ENCODE results near the gene ZNF619.

The ZNF619 gene

DNA sequence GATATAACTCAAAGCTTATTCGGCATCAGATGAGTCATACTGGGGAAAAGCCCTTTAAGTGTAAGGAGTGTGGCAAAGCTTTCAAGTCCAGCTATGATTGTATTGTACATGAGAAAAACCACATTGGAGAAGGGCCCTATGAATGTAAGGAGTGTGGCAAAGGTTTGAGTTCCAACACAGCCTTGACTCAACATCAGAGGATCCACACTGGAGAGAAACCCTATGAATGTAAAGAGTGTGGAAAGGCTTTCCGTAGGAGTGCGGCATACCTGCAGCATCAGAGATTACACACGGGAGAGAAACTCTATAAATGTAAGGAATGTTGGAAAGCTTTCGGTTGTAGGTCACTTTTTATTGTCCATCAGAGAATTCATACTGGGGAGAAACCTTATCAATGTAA, 55.3 kb downstream of the ZNF619 start:
- no peak overlapping the region for H3K4me3 ChIP-seq (ENCODE audit: insufficient read depth, low read length, poor library complexity, severe bottlenecking)
- no peaks in the 10 kb centered on the region for H4K20me1 ChIP-seq (ENCODE audit: low read depth, low read length)
- H3K27ac ChIP-seq (ENCODE audit: low read depth, low read length), result no peak overlapping the region
- H3K27me3 ChIP-seq (ENCODE audit: low read length), result no peaks in the 10 kb centered on the region
- H3K9me3 ChIP-seq (ENCODE audit: insufficient read depth, low read length), result no peaks in the 10 kb centered on the region
- no peak overlapping the region for H3K9ac ChIP-seq (ENCODE audit: low read length)
- H3K4me2 ChIP-seq (ENCODE audit: low read depth, low read length, poor library complexity, severe bottlenecking), result no peak overlapping the region
- no peak for TF ChIP-seq EZH2phosphoT487 (conservative IDR thresholded peaks at IDR 0.05; ENCODE audit: low read length)
- TF ChIP-seq, protein P1, sequence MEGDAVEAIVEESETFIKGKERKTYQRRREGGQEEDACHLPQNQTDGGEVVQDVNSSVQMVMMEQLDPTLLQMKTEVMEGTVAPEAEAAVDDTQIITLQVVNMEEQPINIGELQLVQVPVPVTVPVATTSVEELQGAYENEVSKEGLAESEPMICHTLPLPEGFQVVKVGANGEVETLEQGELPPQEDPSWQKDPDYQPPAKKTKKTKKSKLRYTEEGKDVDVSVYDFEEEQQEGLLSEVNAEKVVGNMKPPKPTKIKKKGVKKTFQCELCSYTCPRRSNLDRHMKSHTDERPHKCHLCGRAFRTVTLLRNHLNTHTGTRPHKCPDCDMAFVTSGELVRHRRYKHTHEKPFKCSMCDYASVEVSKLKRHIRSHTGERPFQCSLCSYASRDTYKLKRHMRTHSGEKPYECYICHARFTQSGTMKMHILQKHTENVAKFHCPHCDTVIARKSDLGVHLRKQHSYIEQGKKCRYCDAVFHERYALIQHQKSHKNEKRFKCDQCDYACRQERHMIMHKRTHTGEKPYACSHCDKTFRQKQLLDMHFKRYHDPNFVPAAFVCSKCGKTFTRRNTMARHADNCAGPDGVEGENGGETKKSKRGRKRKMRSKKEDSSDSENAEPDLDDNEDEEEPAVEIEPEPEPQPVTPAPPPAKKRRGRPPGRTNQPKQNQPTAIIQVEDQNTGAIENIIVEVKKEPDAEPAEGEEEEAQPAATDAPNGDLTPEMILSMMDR (IDR thresholded peaks at IDR 0.05; ENCODE audit: insufficient read depth, low read length, poor library complexity, severe bottlenecking), result no peak
- no peaks in the 10 kb centered on the region for H3K9me2 ChIP-seq (replicated peaks; ENCODE audit: insufficient read depth, low read length)
- no peaks in the 10 kb centered on the region for H3K36me3 ChIP-seq (ENCODE audit: low read length)
- H3K79me2 ChIP-seq (ENCODE audit: insufficient read depth, low read length), result no peaks in the 10 kb centered on the region
- H3F3A ChIP-seq (ENCODE audit: insufficient read depth), result no peaks in the 10 kb centered on the region
- no peak overlapping the region for H2AFZ ChIP-seq (ENCODE audit: low read depth, low read length, severe bottlenecking)

DNA sequence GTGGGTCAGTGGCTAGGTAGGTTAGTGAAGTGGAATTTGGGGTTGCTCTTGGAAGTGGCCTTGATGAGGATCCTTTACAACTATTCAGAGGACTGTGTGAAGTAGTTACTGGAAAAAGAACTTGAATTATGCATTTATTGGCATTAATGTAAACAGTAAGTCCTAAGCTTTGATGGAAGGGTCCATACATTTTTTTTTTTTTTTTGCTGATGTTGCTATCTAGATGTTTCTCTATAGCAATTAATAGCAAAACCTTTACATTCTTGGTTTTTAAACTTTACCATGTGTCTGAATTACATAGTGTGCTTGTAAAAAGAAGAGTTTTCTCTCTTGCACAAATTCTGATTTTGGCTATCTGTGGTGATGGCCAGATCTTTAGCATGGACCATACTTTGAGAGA, 57.4 kb downstream of the ZNF619 start:
- no peaks in the 10 kb centered on the region for H3K27me3 ChIP-seq (ENCODE audit: low read length)
- H3K4me3 ChIP-seq (ENCODE audit: insufficient read depth, low read length, poor library complexity, severe bottlenecking), result no peak overlapping the region
- H2AFZ ChIP-seq (ENCODE audit: low read depth, low read length, severe bottlenecking), result no peak overlapping the region
- no peak overlapping the region for H3K27ac ChIP-seq (ENCODE audit: low read depth, low read length)
- H3K9ac ChIP-seq (ENCODE audit: low read length), result no peak overlapping the region
- no peak overlapping the region for H3K4me2 ChIP-seq (ENCODE audit: low read depth, low read length, poor library complexity, severe bottlenecking)
- TF ChIP-seq EZH2phosphoT487 (conservative IDR thresholded peaks at IDR 0.05; ENCODE audit: low read length), result no peak
- TF ChIP-seq, protein P1 (IDR thresholded peaks at IDR 0.05; ENCODE audit: insufficient read depth, low read length, poor library complexity, severe bottlenecking), result no peak
- no peaks in the 10 kb centered on the region for H3K9me3 ChIP-seq (ENCODE audit: insufficient read depth, low read length)
- H3F3A ChIP-seq (ENCODE audit: insufficient read depth), result no peaks in the 10 kb centered on the region
- H3K79me2 ChIP-seq (ENCODE audit: insufficient read depth, low read length), result no peaks in the 10 kb centered on the region
- no peaks in the 10 kb centered on the region for H3K36me3 ChIP-seq (ENCODE audit: low read length)
- H3K9me2 ChIP-seq (replicated peaks; ENCODE audit: insufficient read depth, low read length), result no peaks in the 10 kb centered on the region
- no peaks in the 10 kb centered on the region for H4K20me1 ChIP-seq (ENCODE audit: low read depth, low read length)

Data from SU-DHL-6 (cell line).